ENCODE results near the gene ANKRD65.
"Not testable (repeated sequence)": the region's sequence is repeated elsewhere in the genome, so short reads cannot be mapped to it uniquely, and the experiment has no call there.

Gene ANKRD65

DNA sequence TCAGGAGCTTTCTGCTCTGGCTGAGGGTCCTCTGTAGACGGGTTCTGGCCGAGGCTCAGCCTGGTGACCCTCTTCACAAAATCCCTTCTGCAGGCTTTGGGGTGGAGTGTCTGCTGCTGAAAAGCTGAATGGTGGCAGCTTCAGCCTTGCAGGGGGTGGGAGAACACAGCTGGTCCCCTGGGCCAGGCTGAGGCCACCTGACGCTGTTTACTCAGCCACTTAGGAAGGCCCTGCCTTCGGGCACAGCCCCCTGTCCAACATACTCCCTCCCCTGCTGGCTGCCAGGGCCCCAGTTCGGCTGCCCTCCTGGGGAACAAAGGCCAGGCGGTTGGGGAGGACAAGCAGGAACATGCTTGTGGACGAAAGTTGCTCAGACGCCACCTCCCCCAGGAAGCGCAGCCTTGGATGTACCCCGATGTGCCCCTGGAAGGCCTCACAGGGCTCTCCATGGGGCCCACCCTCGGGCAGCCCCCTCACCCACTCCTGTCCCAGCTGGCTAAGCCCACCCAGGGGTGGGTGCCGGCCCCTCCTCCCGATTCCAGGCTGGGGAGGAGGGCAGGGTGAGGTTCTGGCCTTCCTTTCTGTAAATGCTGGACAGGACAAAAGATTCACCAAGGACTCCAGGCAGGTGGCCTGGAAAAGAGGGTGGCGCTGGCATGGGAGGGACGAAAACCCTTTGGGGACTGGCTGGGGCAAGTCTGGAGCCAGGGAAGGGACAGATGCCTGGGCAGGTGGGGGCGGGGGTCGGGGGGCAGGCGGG lies at the start of gene ANKRD65:
ANKRD65 (minus strand) TSS at position 130 of the 760 bp plus-strand sequence. CDS start 271 bp downstream, outside the sequence.
- DNase-seq (ENCODE audit: low spot score): no peak

DNA sequence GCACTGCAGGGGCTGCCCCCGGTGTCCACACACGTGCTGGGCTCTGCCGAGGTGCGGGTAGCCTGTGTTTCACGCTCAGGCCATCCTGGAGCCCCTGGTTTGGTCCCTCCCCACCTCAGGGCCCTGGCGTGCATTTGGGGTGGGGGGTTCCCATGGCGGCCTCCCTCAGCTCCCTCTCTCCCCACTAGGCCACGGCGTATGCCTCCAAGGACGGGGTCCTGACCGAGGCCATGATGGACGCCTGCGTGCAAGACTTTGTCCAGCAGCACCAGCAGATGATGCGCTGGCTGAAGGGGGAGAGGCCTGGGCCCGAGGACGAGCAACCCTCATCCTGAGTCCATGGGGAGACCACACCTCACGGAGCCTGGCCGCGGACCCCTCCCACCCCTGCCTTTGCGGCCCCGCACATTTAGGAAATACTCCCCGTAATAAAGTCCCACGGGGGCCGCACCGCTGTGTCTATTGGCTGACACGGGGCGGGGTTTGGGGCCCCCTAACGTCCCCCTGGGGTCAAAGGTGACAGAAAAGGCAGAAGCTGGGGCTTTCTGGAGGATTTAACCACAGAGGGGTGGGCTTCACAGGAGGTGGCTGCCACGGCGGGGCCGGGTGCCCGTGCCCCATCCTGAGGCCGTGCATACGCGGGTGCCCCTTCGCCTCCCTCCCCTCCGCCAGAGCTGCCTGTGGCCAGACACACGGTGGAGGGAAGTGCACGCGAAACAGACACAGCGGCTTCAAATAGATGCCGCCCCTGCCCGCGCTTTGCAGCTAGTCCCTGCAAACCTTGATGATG lies 47.3 kb upstream of the ANKRD65 start:
- not testable (repeated sequence) for DNase-seq (ENCODE audit: low spot score)

DNA sequence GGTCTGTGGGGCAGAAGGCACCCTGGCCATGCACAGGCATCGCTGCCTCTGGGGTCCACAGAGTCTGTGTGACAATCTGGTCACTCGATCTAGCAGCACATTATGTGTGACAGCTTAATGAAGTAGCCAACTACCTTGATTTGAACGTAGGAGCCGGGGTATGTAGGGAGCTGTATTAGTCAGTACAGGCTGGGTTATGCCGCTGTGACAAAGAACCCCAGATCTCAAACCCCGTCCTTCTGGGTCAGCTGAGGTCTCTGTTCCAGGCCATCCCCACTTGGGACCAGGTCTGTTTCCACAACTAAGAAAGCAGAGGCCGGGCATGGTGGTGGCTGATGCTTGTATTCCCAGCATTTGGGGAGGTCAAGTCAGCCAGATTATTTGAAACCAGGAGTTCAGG lies 42.2 kb upstream of the ANKRD65 start:
- DNase-seq (ENCODE audit: low spot score): no peak

DNA sequence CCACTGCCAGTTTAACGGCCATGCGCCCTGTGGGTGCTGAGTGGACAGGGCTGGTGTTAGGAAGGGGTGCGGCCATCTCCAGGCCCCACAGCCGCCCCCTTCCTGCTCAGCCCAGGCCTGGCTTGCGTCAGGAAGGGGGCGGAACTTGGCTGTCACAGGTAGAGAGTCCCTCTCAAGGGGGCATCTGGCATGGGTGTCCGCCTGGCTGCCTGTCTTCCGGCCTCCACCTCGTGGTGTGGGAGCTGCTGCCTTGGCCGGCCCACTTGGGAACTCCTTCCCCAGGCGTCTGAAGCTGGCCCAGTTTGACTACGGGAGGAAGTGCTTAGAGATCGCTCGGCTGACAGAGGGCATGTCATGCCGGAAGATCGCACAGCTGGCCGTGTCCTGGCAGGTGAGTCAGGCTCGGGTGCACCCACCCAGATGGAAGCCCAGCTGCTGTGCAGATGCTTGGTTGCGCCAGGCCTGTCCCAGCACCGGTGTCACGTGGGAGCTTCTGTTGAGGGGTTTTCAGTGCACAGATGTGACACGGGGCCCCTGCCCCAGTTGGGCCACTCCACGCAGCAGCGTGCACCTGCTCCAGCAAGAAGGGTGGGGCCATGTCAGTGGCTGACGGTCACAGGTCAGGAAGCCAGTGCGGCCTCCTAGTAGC lies 41.4 kb upstream of the ANKRD65 start:
- peak; percentile 53 for DNase-seq (ENCODE audit: low spot score)

DNA sequence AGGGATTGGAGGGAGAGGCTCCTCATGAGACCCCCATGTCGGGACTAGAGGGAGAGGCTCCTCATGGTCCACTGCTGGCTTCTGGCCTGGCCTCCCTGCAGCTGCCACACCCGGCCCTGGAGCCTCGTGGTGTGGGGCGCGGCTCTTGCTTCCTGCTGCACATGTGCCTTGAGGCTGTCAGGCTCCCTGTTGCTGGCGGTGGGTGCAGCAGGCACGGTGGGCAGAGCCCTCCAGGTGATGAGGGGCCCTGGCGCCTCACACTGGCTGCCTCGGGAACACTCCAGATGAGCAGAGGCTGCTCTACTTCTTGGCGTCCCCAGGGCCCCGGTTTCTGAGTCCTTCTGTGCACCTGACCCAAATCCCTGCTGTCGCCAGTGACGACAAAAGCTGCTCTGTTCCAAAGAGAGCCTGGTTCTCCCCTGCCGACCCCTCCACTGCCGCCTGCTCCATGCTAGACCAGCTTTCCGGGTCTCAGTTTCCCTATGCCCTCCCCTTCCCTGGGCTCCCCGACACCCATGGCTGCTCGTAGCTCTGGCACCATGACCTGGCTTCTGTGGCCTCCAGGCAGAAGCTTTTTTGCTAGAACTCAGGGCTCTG lies 40.7 kb upstream of the ANKRD65 start:
- no peak for DNase-seq (ENCODE audit: low spot score)

DNA sequence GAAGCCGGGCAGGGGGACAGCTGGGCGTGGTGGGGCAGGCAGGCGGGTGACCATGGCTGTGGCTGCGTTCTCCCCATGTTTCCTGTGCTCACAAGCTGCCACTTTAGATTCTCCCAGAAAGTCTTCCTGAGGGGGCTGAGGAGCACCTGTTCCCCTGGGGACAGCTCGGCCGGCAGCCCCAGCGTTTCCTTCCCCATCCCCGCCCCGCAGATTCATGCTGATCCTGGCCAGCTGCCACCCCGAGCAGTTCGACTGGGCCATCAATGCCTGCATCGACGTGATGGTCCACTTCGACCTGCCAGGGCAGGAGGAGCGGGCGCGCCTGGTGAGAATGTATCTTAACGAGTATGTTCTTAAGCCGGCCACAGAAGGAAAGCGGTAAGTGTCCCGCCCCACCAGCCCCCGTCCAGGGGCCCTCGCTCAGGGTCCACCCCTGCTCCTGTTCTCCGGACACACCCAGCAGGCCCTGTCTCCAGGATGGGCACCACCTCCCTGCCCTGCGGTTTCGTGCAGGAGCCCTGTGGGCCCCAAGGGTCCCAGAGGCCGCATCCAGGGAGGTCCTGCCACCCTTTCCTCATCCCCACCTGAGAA lies 39.6 kb upstream of the ANKRD65 start:
- no peak for DNase-seq (ENCODE audit: low spot score)

DNA sequence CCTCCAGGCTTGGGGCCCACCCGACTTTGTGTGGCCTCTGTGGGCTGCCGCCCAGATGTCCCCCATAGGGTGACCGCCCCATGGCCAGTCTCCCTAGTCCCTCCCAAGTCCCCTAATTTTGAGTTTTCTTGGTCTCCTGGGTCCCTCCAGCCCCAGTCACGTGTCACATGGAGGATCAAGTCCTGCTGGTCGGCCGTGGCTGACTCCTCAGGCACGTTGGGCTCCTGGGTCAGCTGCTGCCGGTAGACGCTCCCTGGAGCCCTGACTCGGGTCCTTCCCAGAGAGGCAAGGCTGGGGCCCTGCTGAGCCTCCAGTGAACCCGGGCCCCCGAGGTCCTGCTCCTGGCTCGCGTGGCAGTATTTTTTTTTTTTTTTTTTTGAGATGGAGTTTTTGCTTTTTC lies 38.6 kb upstream of the ANKRD65 start:
- DNase-seq (ENCODE audit: low spot score): not testable (repeated sequence)

DNA sequence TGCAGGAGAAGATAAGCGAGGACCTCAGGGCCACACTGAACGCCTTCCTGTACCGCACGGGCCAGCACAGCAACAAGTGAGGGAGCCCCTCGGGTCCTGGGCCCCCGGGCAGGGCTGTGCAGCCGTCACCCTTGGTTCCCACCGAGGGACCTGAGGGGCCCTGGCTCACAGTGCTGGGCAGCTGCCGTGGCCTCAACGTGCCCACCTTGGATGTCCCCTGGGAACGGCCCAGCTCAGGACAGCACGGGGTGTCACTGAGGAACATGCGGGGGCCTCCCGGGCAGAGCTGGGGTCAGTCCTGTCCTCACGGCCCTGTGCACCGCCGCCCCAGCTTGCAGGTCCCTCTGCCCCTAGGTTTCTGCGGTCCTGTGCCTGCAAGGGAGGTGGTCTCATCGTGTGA lies 38.1 kb upstream of the ANKRD65 start:
- not testable (repeated sequence) for DNase-seq (ENCODE audit: low spot score)

DNA sequence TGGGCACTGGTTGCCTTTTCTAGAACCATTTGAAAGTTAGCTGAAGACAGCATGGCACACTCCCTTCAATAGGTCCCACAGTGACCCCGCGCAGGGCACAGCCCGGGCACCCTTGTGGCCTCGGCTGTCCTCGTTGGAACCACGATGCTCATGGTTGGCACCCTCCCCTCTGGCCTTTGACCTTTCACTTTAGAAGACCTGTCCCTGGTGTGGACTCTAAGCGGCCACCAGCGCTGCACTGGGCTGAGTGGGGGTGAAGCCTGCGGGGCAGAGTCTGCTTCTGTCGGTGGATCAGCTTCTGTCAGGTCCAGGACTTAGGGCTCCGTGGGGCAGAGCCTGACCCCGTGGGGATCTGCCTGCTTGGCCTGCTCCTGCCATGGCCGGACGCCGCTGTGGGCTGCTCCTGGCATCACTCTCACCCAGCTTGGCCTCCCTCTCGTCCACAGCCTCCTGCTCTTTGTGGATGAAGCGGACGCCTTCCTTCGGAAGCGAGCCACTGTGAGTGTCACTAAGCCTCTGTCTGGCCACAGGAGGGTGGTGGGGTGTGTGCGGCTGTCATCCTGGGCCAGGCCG lies 35.7 kb upstream of the ANKRD65 start:
- not testable (repeated sequence) for DNase-seq (ENCODE audit: low spot score)

DNA sequence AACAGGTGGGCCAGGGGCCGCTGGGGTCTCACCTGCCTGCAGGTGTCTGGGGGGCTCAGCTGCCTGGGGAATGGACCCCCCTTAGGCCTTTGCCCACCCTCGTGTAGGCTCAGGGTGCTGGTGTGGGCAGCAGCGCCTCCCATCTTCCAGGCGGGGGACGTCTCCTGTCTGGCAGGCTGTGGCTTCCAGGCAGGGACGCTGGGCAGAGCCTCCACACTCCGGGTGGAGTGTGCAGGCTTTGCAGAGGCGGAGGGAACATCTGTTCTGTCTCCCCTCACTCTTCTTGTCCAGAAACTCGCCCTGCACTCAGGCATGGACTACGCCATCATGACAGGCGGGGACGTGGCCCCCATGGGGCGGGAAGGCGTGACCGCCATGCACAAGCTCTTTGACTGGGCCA lies 34.9 kb upstream of the ANKRD65 start:
- not testable (repeated sequence) for DNase-seq (ENCODE audit: low spot score)

DNA sequence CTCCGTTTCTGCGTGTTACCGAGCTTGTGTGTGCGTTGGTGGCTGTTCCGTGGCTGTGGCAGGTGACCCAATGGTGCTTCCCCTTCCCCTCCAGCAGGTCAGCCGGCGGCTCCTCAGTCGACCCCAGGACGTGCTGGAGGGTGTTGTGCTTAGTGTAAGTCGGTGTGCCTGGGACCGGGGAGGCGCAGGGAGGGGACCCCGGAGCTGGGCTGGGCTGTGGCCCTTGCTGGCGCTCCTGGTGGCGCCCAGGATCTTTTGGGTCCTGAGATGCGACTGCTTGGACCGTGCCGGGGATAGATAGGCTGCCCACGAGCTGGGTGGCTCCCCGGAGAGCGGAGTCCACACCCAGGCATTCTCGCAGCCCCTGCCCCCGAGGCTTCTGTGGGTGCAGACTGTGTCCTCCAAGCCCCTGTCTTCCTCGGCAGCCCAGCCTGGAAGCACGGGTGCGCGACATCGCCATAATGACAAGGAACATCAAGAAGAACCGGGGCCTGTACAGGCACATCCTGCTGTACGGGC lies 34.3 kb upstream of the ANKRD65 start:
- DNase-seq (ENCODE audit: low spot score): no peak

DNA sequence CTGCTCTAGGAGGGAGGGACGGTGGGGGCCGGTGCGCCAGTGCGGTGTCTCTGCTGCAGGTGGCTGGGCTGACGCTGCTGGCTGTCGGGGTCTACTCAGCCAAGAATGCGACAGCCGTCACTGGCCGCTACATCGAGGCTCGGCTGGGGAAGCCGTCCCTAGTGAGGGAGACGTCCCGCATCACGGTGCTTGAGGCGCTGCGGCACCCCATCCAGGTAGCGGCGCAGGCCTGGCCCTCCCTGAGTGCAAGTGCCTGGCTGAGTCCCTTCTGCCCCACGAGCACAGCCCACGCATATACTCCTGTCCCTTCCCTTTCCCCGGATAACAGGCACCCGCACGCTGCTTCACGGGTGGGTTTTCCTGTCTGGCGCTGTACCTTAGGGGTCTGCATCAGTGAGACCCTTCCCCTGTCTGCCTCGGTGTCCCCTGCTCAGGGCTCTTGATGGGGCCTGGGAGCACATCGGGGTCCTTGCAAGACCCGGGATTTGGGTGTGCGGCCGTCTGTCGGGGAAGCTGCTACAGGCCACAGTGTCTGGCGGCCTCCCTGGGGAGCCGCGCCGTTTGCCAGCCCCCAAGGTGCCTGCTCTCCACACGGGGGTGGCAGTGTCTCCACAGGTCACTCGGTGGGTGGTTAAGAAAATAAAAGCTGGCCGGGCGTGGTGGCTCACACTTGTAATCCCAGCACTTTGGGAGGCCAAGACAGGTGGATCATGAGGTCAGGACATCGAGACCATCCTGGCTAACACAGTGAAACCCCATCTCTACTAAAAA lies 33.4 kb upstream of the ANKRD65 start:
- DNase-seq (ENCODE audit: low spot score): not testable (repeated sequence)

DNA sequence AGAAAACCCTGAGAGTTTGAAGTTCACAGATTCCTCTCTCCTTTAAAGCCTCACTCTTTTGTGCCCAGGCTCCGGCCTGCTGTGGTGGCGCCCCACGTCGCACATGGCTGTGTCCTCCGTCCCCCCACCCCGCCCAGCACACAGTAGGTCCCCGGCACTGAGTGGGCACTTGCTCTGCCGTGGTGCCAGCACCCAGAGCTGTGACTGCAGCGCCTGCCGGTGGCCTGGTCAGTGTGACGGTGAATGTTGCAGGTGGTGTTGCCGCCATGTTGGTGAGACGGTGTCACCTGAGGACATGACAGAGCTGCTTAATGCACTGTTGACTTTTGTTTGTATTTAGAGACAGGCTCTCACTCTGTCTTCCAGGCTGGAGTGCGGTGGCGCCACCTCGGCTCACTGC lies 31.8 kb upstream of the ANKRD65 start:
- no peak for DNase-seq (ENCODE audit: low spot score)

DNA sequence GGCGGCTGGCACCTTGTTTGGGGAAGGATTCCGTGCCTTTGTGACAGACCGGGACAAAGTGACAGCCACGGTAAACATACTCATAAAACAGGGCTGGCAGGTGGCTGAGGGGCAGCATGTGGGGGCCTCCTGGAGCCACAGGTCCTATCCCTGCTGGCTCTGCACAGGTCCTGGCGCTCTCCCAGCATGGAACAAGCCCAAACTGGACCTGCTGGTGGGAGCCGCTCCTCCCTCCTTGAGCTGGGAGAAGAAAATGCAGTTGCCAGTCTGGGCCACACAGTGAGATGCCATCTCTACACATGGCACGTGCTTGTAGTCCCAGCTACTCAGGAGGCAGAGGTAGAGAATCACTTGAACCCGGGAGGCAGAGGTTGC lies 31.3 kb upstream of the ANKRD65 start:
- not testable (repeated sequence) for DNase-seq (ENCODE audit: low spot score)

DNA sequence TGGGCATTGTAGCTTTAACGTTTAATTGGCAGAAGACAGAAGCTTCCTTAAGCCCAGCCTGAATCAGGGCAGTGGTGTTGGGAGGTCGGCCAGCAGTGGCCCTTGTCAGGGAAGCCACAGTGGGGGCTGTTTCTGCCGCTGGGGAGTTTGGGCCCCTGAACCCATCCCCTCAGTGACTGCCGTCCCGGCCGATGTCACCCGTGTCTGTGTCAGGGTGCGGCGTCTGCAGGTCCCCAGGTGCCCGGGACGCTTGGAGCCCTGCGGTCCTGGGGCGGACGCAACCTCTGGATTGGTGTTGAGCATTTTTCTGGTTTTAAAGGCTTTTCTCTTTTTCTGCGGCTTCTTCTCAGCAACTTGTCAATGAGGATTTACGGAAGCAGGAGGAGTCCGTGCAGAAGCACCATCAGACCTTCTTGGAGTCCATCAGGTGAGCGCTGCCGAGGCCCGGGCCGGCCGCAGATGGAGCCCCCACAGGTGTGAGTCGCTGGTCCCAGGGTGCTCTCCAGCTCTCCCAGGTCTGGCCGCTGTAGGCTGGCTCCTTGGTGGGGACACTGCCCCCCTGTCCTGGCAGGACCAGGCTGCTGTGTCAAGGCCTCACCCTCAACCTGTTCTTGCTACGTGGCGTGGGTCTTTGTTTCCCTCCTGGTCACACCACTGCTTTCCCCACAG lies 30.8 kb upstream of the ANKRD65 start:
- no peak for DNase-seq (ENCODE audit: low spot score)

DNA sequence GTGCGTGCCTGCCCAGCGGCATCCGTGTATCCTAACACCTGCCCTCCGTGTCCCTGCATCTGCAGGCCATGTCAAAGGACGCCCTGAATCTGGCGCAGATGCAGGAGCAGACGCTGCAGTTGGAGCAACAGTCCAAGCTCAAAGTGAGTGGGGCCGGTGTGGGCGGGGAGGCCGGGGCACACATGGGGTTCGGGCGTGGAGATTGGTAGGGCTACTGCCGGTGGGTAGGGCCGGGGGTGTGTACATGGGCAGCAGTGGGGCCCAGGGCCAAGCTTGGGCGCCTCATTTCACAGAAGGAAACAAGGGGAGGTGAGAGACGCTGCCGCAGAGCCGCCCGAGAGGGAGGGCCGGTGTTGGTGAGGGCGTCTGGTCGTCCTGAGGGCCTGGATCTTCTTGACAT lies 29.5 kb upstream of the ANKRD65 start:
- DNase-seq (ENCODE audit: low spot score): not testable (repeated sequence)

DNA sequence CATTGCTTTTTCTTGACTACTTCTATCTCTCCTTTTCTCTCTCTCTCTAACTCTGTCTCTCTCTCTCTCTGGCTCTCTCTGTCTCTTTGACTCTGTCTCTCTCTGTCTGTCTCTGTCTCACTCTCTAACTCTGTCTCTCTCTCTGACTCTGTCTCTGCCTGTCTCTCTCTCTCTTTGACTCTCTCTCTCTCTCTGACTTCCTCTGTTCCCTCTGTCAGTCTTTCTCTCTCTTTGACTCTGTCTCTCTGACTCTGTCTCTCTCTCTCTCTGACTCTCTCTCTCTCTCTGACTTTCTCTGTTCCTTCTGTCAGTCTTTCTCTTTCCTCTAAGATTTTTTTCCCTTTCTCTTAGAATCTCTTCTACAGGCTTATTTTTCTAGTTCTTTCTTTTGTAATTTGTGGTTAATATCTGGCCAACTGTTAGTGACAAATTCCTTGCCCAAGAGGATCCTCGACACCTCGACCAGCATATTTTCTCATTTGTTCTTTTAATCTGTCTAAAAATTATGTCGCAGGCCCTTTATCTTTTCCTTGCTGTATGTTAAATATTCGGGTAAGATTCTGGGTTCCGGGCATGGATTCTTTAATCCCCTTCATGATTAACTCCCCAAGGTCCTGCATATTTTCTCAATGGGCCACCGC lies 28.1 kb upstream of the ANKRD65 start, which contains the start of gene ATAD3C:
ATAD3C (plus strand) TSS at position 591 of the 641 bp plus-strand sequence. CDS start 995 bp downstream, outside the sequence.
- DNase-seq (ENCODE audit: low spot score): no peak

DNA sequence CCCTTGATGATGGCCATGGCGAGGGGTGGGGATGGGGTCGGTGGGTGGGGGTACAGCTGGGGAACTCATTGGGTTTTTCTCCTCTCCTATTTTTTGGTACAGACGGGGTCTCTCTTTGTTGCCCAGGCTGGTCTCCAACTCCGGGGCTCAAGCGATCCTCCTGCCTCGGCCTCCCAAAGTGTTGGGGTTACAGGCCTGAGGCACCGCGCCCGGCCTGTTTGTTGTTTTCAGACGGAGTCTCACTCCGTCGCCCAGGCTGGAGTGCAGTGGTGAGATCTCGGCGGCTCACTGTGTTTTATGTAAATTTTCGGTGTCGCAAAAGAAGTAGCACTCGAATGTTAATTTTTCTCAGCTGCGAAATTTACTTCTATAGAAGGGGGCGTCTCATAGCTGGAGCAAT lies 25.6 kb upstream of the ANKRD65 start:
- not testable (repeated sequence) for DNase-seq (ENCODE audit: low spot score)

DNA sequence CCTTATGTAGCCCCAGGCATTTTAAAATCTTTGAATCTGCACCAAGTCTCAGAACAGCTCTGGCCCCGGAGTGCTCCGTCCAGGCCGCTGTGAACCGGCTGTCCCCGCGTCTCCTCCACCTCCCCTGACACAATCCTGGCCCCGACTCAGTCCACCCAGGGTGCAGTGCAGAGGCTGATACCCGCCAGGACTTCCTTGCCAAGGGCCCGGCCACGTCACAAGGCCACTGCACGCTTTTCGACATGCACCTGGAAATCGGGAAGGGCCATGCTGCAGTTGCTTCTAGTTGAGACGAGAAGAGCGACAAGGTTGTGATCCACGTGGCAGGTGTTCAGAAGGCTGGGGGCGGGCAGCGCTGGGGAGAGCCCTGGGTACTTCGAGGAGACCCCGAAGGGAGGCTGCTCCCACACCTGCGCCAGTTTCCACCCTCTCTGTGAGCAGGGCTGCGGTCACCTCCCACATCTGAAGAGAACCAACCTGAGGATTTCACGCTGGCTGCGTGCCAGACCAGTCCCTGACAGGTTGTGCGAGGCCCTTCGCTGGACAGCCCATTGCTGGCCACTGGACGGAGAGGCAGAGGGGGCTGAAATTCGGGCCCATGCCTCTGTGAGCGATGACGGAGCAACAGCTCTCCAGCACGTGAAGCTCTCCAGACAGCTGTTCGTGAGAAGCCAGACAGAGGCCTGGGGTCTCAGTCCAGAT lies 21.1 kb upstream of the ANKRD65 start:
- DNase-seq (ENCODE audit: low spot score): no peak

All from hepatic stellate cell (primary cell).